Germinal center (tissue), 1 donor: Measurements from ENCODE around the gene SLC6A19.

Source experiments
- DNase-seq: peaks from one replicate; pipeline ENCODE4 v3.0.0; 2012; ENCODE audit warnings: mixed read lengths, low spot score

The SLC6A19 gene

GRCh38 chr5:1209896-1210776, 8.7 kb downstream of the SLC6A19 start:
- no peak for DNase-seq

- DNase-seq = no peak
These were observed 9.4 kb downstream of the SLC6A19 start for GRCh38 chr5:1210832-1211251.

GRCh38 chr5:1211701-1212100, 10.3 kb downstream of the SLC6A19 start:
- no peak for DNase-seq

- DNase-seq = no peak
These were observed 10.9 kb downstream of the SLC6A19 start for GRCh38 chr5:1212271-1212670.

- DNase-seq = no peak
These were observed 11.5 kb downstream of the SLC6A19 start for GRCh38 chr5:1212881-1213280.

- DNase-seq = no peak
These were observed 12.2 kb downstream of the SLC6A19 start for GRCh38 chr5:1213508-1214162.

- DNase-seq = no peak
These were observed 13.0 kb downstream of the SLC6A19 start for GRCh38 chr5:1214163-1214935.

GRCh38 chr5:1214936-1215220, 13.5 kb downstream of the SLC6A19 start:
- peak; percentile 16 for DNase-seq

- no peak for DNase-seq
These were observed 14.1 kb downstream of the SLC6A19 start for GRCh38 chr5:1215320-1216096.

GRCh38 chr5:1216211-1216917, 15.0 kb downstream of the SLC6A19 start:
- no peak for DNase-seq

GRCh38 chr5:1216918-1217295, 15.5 kb downstream of the SLC6A19 start:
- DNase-seq = no peak

GRCh38 chr5:1217596-1218206, 16.3 kb downstream of the SLC6A19 start:
- DNase-seq = no peak

- DNase-seq = no peak
These were observed 17.1 kb downstream of the SLC6A19 start for GRCh38 chr5:1218351-1219080.

GRCh38 chr5:1219098-1219767, 17.8 kb downstream of the SLC6A19 start:
- no peak for DNase-seq

GRCh38 chr5:1219768-1220100, 18.3 kb downstream of the SLC6A19 start:
- DNase-seq = no peak

- DNase-seq = no peak
These were observed 19.0 kb downstream of the SLC6A19 start for GRCh38 chr5:1220351-1220750.

GRCh38 chr5:1220831-1221230, 19.4 kb downstream of the SLC6A19 start:
- no peak for DNase-seq

GRCh38 chr5:1221721-1222120, 20.3 kb downstream of the SLC6A19 start:
- no peak for DNase-seq

- DNase-seq = no peak
These were observed 20.8 kb downstream of the SLC6A19 start for GRCh38 chr5:1222147-1222546.
